HG03060 (cell line): ENCODE data around the gene SMARCA4.
"Not testable (repeated sequence)": the region's sequence is repeated elsewhere in the genome, so short reads cannot be mapped to it uniquely, and the experiment has no call there.

Experiments
- ATAC-seq: cut with Tn5 transposase; IDR thresholded peaks from one replicate; pipeline ENCODE4 v1.9.1; 2021; ENCODE audit warnings: low read depth, moderate number of reproducible peaks; ENCODE audit not compliant: unreplicated experiment

Gene SMARCA4

DNA sequence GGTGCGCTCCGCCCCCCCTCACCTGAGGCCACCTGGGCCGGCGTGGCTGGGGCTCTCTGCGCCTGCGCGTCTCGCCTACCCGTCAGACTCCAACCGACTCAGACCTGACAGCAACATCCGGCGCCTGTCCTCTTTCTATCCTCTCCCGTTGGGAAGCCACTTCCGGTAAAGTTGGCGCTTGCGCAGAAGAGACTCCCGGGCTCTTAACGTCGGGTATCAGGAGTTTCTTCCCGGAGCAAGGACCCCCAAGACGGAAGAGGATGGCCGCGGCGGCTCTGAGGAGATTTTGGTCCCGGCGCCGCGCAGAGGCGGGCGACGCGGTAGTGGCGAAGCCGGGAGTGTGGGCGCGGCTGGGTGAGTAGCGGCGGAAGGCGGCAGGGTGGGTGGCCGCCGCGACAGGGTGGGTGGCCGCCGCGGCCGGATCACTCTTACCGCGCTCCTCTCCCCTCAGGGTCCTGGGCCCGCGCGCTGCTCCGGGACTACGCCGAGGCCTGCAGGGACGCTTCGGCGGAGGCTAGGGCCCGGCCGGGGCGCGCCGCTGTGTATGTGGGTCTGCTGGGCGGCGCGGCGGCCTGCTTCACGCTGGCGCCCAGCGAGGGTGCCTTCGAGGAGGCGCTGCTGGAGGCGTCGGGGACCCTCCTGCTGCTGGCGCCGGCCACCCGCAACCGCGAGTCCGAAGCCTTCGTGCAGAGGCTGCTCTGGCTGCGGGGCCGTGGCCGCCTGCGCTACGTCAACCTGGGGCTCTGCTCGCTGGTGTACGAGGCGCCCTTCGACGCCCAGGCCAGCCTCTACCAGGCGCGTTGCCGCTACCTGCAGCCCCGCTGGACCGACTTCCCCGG is 32.0 kb upstream of the SMARCA4 start, which contains the start of the genes TIMM29 and YIPF2:
Gene TIMM29, plus strand, starts transcription at position 249 of the 839 bp plus-strand sequence. Its CDS starts 12 bp downstream, at position 261.
Gene YIPF2, minus strand, starts transcription at position 77 of the 839 bp plus-strand sequence. CDS start 229 bp downstream, outside the sequence.
- peak; percentile 75 for ATAC-seq

GRCh38 chr19:10929402-10929794 is 31.4 kb upstream of the SMARCA4 start:
- ATAC-seq: no peak

- no peak for ATAC-seq
These were observed 25.3 kb upstream of the SMARCA4 start for GRCh38 chr19:10935371-10936059.

DNA sequence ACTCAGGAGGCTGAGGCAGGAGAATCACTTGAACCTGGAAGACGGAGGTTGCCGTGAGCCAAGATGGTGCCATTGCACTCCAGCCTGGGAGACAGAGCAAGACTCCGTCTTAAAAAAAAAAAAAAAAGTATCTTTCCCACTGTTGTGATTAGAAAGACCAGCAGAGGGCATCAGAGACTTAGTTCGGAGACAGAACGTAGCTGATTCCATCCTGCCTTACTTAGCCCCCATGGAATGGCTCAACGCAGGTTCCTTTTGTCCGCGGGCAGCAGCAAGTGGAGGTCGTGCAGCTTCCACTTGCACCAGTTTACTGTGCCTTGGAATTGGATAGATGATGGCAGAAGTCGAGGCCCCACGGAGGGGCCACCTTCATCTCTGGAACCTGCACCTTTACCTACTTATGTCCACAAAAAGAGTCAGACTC is 24.2 kb upstream of the SMARCA4 start:
- ATAC-seq: no peak

DNA sequence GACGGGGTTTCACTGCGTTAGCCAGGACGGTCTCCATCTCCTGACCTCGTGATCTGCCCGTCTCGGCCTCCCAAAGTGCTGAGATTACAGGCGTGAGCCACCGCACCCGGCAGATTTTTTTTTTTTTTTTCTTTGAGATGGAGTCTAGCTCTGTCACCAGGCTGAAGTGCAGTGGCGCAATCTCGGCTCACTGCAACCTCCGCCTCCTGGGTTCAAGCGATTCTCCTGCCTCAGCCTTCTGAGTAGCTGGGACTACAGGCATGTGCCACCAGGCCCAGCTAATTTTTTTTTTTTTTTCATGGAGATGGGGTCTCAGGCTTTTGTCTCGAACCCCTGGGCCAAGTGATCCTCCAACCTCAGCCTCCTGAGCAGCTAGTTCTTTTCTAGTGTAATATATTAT is 19.2 kb upstream of the SMARCA4 start:
- not testable (repeated sequence) for ATAC-seq

GRCh38 chr19:10943412-10943811 is 17.4 kb upstream of the SMARCA4 start:
- not testable (repeated sequence) for ATAC-seq

GRCh38 chr19:10945264-10945663 is 15.6 kb upstream of the SMARCA4 start:
- no peak for ATAC-seq

GRCh38 chr19:10946958-10947657 is 13.7 kb upstream of the SMARCA4 start:
- no peak for ATAC-seq

- no peak for ATAC-seq
These were observed 8.0 kb upstream of the SMARCA4 start for GRCh38 chr19:10952809-10953208.

DNA sequence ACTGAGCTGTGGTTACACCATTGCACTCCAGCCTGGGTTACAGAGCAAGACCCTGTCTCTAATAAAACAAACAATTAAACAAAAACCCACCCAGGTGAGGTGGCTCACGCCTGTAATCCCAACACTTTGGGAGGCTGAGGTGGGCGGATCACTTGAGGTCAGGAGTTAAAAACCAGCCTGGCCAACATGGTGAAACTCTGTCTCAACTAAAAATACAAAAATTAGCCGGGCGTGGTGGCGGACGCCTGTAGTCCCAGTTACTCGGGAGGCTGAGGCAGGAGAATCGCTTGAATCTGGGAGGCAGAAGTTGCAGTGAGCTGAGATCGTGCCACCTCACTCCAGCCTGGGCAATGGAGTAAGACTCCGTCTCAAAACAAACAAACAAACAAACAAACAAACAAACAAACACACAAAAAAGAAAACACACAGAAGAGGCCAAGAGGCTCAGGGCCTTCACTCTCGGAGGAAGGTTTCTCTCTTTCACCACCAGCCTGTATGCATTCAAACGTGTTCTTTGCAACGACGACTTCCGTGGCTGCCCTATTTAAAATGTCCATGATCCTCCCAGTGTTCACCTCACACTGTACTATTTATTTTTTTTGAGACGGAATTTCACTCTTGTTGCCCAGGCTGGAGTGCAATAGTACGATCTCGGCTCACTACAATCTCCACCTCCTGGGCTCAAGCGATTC is 1.4 kb upstream of the SMARCA4 start:
- ATAC-seq: not testable (repeated sequence)

DNA sequence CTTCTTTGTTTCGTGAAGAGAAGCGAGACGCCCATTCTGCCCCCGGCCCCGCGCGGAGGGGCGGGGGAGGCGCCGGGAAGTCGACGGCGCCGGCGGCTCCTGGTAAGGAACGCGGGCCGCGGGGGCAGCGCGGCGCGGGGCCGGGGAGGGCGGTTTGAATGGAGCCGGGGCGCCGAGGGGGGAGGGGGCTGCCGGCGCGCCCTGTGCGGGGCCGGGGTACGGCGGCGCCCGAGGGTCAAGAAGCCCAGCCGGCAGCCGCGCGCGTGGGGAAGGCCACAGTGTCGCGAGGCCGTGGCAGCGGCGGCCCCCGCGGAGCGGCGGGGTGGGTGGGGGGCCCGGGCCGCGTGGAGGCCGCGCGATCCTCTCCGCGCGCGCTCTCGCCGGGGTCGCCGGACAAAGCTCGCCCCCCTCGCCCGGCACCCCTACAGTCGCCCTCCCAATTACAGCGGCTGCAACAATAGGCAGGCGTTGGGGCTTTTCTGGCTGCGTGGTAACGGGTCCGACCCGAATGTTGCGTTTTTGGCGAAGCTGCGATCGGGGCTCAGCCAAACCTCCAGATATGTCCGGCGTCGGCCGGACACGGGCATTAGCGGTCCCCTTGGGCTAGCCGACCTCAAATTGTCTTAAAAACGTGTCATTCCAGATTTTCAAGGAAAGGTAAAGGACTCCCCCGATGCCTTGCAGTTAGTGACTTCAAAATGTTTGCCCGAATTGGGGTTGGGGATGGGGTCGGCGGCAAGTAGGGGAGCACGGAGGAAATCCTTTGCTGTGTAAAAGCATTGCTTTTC is 437 bp downstream of the SMARCA4 start:
- no peak for ATAC-seq

- ATAC-seq: no peak
These were observed 2.0 kb downstream of the SMARCA4 start for GRCh38 chr19:10962863-10963262.

GRCh38 chr19:10963865-10964264 is 3.0 kb downstream of the SMARCA4 start:
- no peak for ATAC-seq

GRCh38 chr19:10964903-10965302 is 4.1 kb downstream of the SMARCA4 start:
- no peak for ATAC-seq

GRCh38 chr19:10965398-10965797 is 4.6 kb downstream of the SMARCA4 start:
- ATAC-seq: no peak

DNA sequence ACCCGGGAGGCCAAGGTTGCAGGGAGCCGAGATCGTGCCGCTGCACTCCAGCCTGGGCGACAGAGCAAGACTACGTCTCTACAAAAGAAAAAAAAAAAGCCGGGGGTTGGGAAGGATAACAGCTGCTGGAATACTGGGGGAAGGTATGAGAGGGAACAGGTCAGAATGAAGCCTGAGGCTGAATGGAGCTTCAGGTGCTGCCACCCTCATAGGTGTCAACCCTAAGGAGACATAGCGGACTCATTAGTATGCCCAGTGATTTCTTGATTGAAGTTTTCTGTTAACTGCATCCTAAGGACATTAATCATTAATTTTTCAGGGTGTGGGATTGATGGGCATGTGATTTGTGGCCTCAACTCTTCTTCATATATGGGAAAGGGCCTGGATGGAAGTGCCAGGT is 6.0 kb downstream of the SMARCA4 start:
- no peak for ATAC-seq

DNA sequence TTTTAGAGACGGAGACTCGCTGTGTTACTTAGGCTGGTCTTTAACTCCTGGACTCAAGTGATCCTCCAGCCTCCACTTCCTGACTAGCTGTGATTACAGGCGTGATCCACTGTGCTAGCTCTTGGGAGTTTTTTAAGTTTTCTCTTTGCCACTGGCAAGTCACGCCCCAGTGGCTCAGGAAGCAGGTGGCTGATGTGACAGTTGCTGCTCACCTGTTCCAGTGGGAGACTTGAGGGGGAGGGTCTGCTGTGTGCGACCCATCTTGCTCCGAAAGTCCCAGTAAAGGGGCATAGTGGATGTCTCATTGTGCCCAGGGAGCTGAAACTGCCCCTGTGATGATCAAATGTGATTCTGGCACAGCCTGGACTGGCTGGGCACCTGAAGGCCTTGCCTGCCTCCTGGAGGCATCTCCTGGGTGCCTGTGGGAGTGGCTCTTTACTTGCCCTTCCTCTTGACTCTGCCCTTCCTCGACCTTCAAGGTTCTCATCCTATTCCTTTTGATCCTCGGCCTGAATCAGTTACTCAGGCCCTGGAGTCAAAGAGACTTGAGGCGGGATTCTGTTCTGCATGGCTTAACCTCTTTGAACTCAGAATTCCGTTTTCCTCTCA is 7.8 kb downstream of the SMARCA4 start:
- no peak for ATAC-seq

- ATAC-seq: no peak
These were observed 10.4 kb downstream of the SMARCA4 start for GRCh38 chr19:10971107-10971726.
